AG08396 (cell line): ENCODE results near the gene ACYP2.
A peak's percentile ranks its signal among the peaks of the same experiment; 100 is the strongest.
"Not testable (repeated sequence)": the region's sequence is repeated elsewhere in the genome, so short reads cannot be mapped to it uniquely, and the experiment has no call there.

Source experiments
- DNase-seq: peaks from one replicate; pipeline ENCODE4 v3.0.0; 2012; ENCODE audit warnings: low spot score, mixed read lengths

ACYP2 gene

DNA sequence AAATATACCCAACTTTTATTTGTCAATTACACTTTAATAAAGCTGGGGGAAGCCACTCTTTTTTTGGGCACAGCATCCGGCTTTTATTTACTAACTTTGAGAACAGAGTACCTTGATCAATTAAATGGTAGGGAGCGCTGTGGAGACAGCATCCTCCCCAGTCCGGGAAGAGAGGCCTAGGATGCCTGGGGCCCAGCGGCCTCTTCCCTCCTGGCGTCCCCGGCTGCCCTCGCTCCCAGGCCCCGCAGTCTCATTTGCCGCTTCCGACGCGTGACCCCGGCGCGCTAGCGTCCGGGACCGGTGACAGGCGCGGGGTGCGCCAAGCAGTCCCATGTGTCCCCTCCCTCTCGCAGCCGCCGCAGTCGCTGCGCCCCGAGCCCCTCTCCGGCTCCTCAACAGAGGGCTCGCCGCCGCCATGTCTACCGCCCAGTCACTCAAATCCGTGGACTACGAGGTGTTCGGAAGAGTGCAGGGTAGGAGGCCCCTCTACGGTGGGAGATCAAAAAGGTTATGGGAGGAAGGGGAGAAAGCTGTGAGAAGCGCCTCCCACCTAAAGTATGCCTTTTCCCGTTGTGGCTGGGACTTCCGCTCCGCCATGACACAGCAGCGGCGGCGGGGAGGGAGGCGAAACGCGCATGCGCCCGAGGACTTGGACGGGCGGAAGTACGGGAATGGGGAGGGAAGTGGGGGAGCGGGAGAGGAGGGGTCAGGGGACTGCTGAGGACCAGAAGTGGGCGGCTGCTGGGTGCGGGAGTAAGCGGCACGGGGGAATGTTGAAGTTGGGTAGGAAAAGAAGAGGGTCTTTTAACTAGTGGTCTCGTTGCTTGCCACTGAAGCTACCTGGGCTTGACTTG, at the start of gene ACYP2:
Gene ACYP2, plus strand, starts transcription at position 332 of the 854 bp plus-strand sequence.
- DNase-seq, result peak; percentile 97

DNA sequence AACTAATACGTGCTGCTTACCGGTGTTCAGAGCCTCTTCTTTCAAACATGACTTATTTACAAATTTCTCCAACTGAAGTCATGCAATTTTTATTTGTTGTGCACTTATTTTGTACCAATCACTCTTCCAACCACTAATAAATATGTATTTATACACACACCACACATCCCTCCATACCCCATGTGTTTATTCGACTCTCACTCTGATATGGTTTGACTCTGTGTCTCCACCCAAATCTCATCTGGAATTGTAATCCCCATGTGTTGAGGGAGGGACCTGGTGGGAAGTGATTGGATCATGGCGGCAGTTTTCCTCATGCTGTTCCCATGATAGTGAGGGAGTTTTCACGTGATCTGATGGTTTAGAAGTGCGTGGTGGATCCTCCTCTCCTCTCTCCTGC, 49.5 kb upstream of the ACYP2 start:
- no peak for DNase-seq

DNA sequence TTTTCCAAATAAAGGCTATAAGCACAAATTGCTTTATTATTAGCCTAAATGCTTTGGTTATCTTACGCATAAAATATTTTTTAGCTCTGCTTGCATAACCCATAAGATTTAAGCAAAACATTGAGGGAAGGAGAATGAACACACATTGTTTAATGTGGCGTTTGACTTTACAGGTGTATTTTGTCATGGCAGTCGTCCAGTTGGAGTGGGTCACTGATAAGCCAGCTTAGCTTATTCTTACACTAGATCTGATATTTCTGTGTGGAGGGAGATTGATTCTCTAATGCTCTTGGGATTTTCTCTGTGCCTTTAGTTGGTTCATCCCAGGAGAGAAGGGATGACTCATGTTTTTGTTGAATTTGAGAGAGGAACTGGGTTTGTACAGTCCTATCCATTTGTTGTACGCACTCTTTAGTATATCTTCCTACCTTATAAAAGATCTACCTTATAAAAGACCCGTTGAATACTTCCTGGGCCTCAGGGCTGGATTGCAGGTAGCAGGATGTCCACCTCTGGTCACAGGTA, 47.5 kb upstream of the ACYP2 start:
- DNase-seq, result no peak

DNA sequence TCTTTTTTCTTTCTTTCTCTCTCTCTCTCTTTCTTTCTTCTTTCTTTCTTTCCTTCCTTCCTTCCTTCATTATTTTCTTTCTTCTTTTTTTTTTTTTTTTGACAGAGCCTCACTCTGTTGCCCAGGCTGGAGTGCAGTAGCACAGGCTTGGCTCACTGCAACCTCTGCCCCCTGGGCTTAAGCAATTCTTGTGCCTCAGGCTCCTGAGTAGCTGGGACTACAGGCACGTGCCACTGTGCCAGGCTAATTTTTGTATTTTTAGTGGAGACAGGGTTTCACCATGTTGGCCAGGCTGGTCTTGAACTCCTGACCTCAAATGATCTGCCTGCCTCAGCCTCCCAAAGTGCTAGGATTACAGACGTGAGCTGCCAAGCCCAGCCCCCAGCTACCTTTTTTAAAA, 42.9 kb upstream of the ACYP2 start:
- not testable (repeated sequence) for DNase-seq

DNA sequence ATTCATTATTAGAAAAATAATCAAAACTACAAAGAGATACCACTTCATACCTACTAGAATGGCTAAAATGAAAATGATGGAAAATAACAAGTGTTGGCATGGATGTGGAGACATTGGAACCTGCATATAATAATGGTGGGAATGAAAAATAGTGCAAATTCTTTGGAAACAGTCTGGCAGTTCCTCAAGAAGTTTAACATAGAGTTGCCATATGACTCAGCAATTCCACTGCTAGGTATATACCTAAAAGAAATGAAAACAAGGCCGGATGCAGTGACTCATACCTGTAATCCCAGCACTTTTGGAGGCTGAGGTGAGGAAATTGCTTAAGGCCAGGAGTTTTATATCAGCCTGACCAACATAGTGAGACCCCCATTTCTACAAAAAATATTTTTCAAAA, 41.6 kb upstream of the ACYP2 start:
- DNase-seq, result no peak

DNA sequence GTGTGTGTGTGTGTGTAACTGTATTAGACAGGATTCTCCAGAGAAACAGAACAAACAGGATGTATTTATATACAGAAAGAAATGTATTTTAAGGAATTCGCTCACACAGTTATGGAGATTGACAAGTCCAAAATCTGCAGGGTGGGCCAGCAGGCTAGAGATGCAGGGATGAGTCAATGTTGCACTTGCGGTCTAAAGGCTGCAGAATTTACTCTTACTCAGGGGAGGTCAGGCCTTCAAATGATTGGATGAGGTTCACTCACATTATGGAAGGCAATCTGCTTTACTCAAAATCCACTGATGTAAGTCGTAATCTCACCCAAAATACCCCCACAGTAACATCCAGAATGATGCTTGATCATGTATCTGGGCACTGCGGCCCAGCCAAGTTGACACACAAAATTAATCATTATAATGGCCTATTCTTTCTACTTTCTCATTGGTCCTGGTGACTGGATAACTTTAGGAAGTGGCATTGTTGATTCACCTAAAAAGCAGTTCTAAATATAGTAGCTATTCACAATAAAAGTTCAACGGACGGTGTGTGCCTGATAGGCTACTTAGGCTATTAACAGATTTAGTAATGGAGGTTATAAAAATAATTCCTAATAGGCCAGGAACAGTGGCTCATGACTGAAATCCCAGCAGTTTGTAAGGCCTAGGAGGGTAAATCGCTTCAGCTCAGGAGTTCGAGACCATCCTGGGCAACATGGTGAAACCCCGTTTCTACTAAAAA, 40.6 kb upstream of the ACYP2 start:
- DNase-seq, result no peak

DNA sequence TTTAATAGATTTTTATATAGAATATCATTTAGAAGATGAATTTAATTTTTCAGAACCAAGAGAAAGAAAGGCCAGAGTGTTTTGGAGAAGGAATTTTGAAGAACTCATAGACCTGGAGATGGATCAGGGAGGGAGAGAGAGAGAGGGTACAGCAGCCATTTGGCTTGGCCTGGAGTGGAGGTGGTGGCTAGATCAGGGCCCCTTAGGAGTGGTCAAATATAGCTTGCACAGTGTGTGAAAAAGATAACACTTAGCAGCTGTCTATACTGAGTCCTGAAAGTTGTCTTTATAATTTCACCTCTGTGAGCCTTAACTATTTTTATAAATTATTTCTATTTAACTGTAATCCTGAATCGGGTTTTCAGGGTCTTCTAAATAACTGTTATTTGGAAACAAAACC, 38.8 kb upstream of the ACYP2 start:
- DNase-seq, result no peak

DNA sequence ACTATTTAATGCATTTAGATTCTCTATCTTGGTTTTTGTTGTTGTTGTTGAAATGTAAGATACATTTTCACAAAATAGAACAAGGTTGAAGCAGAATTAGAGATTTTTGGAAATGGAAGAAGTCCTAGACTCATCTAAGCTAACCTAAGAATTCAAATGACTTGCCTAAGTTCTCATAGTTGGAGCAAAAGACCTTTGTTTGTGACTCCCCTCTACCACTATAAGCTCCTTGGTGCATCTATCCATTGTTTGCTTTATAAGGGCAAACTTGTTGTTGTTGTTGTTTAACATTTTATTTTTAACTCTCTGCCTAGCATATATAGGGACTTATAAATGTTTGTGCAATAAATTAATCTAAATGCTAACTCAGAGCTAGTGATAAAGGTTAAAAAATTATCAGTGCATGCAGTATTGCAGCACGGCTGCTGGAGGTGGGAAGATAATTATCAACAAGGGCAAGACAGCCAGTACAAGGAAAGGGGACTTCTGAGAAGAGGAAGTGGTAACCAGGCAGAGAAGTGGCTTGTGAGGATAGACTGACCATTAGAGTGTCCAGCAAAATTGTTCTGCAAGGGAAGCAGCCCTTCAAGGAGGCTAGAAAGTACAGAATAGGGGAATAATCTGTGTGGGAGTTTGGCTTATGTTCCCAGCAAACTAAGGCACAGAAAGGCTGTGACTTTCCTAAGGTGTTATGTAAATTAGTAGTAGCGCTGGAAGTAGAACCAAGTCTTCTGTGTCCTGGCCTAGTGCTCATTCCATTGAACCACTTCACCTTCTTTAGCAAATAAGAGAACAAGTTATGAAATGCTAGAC, 38.1 kb upstream of the ACYP2 start:
- DNase-seq, result no peak

DNA sequence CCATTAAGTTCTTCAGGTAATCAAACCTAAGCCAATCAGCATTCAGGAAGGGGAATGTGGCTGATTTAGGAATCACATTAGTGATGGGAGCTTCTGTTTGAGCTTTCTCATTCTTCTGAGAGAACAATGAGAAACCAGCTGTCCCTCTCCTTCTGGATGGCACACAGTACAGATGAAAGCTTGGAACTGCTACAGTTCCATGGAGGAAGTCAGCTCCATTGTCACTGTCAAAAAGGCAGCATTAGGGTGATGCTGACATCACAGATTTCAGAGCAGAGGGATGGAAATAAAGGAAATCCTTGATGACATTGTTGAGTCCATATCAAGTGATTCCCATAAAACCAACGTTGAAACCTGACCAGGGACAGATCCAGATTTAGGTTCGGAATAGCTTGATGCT, 36.1 kb upstream of the ACYP2 start:
- DNase-seq, result no peak

DNA sequence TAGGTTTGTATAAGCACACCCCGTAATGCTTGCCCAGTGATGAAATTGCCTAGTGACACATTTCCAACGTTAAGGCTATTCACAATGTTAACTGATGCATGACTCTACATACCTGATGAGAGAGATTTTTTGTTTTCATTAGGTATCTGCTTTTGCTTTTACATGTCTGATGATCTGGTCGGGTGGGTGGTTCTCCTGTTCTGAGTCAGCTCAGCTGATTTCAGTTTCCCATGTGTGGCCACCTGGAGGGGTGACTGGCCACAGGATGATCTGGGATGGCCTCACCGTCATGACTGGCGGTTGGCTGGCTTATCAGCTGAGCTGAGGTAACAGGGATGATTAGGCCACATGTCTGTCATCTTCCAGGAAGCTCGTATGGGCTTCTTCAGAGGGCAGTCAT, 33.8 kb upstream of the ACYP2 start:
- no peak for DNase-seq

DNA sequence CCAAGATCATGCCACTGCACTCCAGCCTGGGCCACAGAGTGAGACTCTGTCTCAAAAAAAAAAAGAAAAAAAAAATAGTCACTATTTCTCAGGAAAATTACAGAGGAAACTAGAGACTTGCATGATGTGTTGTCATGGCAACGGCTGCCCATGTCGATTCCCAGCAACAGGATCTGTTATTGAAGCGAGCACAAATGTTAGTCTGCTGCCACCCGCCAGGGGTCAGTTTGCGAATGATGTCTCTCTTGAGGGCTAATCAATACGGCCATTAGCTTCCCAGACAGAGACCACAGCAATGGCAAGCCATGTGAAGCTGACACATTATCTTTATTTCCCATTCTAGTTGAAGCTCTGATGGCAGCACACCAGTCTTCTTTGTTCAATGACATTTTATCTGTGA, 32.4 kb upstream of the ACYP2 start:
- no peak for DNase-seq

DNA sequence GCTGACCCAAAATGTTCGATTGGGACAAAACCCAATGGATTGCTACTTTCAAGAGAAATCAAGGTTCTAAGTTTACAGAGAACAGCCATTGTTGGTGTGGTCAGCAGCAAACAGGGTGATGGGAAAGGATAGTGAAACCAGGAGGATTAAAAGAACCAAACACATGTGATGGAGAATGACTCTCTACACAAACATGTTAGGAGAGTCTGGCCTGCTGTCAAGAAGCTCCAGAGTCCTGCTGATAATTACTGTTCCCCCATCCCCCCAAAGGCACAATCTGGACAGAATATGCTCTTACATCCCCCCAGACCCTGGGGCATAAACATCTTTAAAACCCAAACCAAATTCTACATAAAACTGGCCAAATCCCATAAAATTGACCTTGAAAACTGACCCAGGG, 32.0 kb upstream of the ACYP2 start:
- DNase-seq, result peak; percentile 39

DNA sequence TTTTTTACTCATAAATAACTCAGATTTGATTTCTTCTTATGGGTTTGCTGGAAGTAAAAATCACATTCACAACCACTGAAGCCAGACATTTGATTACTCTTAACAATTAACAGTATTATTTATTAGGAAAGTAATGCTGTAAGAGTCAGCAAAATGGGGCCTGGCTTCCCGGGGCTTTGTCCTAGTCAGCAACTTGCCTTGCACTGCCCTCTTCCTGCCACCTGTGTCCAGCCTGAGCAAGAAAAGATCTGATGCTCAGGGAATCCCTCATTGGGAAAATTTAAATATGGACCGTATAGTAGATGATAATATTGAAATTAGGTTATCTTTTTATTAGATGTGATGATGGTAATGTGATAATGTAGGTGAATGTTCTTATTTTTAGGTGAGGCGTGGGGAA, 30.8 kb upstream of the ACYP2 start:
- DNase-seq, result no peak

DNA sequence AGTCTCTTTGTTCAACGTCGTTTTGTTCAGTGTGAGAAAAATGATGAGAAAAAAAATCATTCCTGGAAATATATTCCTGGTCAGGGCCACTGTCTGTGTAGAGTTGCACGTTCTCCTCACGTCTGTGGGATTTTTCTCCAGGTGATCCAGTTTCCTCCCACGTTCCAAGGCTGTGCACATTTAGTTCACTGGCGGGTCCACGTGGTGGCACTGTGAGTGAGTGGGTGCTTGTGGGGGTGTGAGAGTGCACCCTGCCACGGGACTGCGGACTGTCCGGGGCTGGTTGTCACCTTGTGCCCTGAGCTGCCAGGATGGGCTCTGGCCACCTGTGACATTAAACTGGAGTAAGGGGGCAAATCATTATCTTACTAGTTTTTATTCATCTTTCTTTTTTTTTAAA, 30.3 kb upstream of the ACYP2 start:
- no peak for DNase-seq

DNA sequence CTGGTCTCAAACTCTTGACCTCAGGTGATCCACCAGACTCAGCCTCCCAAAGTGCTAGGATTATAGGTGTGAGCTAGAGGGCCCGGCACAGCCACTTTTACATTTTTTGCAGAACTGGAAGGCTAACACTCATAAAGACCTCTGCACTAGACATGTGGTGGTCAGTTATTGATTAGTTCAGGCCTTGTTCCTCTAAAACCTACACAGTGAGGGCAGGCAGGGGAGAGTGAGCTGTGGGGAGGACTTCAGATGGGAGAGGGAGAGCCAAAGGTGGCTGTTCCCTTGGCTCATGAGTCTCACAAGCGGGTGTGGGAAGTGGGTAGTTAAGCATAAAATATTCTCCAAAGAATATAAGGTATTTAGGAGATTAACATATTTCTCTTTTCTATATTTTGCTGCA, 29.3 kb upstream of the ACYP2 start:
- DNase-seq, result no peak

DNA sequence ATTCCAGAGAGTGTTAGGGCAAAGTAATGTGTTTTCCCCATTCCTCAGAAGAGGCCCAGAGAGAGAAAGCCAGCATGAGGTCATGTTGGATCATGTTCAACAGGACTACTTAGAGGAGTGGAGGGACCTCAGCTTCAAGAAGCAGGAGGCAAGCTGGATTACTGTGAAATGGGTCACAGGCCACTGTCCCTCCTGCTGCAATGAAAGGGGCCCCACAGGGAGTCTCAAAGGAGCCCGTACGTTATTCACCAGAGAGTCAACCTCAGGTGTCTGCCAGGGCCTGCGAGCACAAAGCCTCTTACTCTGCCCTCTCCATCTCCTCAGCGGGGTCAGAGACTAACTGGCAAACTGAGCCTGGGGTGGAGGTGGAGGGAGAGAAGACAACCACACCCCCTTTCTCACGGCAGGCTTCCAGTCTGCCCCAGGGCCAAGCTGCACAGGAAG, 27.2 kb upstream of the ACYP2 start:
- DNase-seq, result no peak

DNA sequence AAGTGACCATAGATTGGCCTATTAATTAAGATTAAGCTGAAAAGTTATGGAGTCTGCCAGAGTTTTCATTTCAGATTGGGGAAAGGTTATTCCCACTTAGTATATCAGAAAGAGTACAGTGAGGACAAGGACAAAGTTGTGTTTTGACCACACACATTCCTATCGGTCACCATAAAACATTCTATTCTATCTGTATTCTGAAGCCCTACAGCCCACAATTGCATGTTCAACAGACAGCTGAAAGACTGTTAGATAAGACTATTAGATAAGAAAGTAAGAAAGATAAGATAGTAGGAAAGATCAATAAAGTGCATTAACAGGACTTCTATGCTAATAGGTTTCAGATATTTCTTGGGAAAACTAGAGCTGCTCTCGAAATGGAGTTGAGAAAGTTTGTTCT, 26.7 kb upstream of the ACYP2 start:
- no peak for DNase-seq

DNA sequence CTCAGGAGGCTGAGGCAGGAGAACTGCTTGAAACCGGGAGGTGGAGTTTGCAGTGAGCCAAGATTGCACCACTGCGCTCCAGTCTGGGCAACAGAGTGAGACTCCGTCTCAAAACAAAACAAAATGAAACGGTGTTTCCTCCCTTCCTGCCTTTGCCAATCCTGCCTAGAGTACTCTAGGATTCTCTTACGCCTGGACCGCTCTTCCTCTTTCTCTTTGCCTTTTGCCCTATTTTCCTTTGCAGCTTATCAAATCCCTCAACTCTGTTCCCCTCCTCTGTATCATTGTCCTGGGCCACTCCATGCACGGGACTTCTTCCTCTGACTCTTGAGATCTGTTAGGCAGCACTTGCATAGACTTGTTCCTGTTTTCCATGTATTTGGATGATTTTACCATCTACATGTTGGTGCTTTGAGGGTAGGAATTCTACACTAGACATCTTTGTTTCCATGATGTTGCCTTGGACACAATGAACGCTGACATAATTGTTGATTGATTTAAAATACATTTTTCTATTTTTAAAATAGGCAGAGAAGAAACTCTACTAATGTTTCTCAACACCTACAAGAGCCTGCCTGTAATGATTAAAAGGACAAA, 24.8 kb upstream of the ACYP2 start:
- DNase-seq, result no peak

DNA sequence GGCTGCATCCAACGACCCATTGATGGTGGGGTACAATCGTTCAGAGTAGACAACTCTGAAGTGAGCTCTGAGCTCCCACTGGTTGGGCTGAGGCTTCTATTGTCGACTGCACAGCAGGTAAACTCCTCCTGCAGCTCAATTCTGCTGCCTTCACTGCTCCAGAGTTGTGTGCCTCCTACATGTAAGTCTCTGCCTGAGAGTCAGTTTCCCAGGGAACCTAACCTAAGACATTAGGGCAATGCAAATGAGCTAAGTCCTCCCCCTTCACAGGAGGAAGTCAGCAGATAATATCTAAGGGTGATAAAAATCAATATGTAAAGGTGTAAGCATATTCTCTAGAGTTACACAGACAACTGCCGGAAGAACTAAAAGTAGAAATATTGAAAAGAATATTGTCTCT, 22.5 kb upstream of the ACYP2 start:
- DNase-seq, result no peak

DNA sequence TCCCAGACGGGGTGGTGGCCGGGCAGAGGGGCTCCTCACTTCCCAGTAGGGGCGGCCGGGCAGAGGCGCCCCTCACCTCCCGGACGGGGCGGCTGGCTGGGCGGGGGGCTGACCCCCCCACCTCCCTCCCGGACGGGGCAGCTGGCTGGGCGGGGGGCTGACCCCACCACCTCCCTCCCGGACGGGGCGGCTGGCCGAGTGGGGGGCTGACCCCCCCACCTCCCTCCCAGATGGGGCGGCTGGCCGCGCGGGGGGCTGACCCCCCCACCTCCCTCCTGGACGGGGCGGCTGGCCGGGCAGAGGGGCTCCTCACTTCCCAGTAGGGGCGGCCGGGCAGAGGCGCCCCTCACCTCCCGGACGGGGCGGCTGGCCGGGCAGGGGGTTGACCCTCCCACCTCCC, 20.0 kb upstream of the ACYP2 start:
- not testable (repeated sequence) for DNase-seq

DNA sequence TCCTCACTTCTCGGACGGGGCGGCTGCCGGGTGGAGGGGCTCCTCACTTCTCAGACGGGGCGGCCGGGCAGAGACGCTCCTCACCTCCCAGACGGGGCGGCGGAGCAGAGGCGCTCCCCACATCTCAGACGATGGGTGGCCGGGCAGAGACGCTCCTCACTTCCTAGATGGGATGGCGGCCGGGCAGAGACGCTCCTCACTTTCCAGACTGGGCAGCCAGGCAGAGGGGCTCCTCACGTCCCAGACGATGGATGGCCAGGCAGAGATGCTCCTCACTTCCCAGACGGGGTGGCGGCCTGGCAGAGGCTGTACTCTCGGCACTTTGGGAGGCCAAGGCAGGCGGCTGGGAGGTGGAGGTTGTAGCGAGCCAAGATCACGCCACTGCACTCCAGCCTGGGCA, 19.3 kb upstream of the ACYP2 start:
- DNase-seq, result not testable (repeated sequence)

DNA sequence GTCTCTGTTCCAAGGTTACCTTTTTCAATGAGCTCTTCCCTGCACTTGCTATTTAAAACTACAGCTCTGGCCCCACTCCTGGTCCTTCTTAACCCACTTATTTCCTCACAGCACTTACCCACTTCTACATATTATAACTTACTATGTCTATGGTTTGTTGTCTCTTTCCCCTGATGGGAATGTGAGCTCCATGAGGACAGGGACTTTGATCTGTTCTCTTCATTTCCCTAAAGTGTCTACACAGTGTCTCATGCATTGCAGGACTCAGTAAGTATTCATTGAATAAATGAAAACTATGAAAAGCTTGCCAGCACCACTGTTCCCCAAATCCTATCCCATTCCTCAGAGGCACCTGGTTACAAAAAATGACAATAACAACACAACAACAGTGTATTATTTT, 18.3 kb upstream of the ACYP2 start:
- no peak for DNase-seq
